Measurements from ENCODE around the gene STIP1.

STIP1 gene

GRCh38 chr11:64223001-64223651 lies 37.2 kb downstream of the STIP1 start:
- no peak for DNase-seq (ENCODE audit: low spot score)

GRCh38 chr11:64224151-64224890 lies 38.4 kb downstream of the STIP1 start:
- no peak for DNase-seq (ENCODE audit: low spot score)

GRCh38 chr11:64224891-64225607 lies 39.1 kb downstream of the STIP1 start:
- no peak for DNase-seq (ENCODE audit: low spot score)

- DNase-seq (ENCODE audit: low spot score): peak; percentile 92
These were observed 39.9 kb downstream of the STIP1 start, which contains the start of the genes NUDT22 and TRPT1 for GRCh38 chr11:64225608-64226506. Gene NUDT22 (plus strand): TSS chr11:64226274. CDS start chr11:64226653, 379 bp downstream. Gene TRPT1 (minus strand): TSS chr11:64226186. CDS start chr11:64225860, 326 bp downstream.

- DNase-seq (ENCODE audit: low spot score): no peak
These were observed 40.6 kb downstream of the STIP1 start for GRCh38 chr11:64226507-64227051.

- no peak for DNase-seq (ENCODE audit: low spot score)
These were observed 41.5 kb downstream of the STIP1 start for GRCh38 chr11:64227405-64227956.

- DNase-seq (ENCODE audit: low spot score): no peak
These were observed 43.2 kb downstream of the STIP1 start for GRCh38 chr11:64229090-64229743.

- DNase-seq (ENCODE audit: low spot score): no peak
These were observed 43.8 kb downstream of the STIP1 start for GRCh38 chr11:64229744-64230170.

GRCh38 chr11:64230171-64230984 lies 44.4 kb downstream of the STIP1 start, which contains the start of gene DNAJC4:
Gene DNAJC4 (plus strand): TSS chr11:64230548. CDS start chr11:64230855, 307 bp downstream.
- peak; percentile 68 for DNase-seq (ENCODE audit: low spot score)

GRCh38 chr11:64230985-64231365 lies 45.0 kb downstream of the STIP1 start:
- DNase-seq (ENCODE audit: low spot score): no peak

GRCh38 chr11:64231546-64231945 lies 45.6 kb downstream of the STIP1 start:
- no peak for DNase-seq (ENCODE audit: low spot score)

GRCh38 chr11:64232182-64232966 lies 46.4 kb downstream of the STIP1 start:
- no peak for DNase-seq (ENCODE audit: low spot score)

- no peak for DNase-seq (ENCODE audit: low spot score)
These were observed 47.0 kb downstream of the STIP1 start for GRCh38 chr11:64232967-64233315.

- peak; percentile 65 for DNase-seq (ENCODE audit: low spot score)
These were observed 48.1 kb downstream of the STIP1 start, which contains the start of gene VEGFB for GRCh38 chr11:64233913-64234586. Gene VEGFB (plus strand): TSS chr11:64234584. CDS start chr11:64234834, 250 bp downstream.

GRCh38 chr11:64234647-64235379 lies 48.8 kb downstream of the STIP1 start:
- no peak for DNase-seq (ENCODE audit: low spot score)

GRCh38 chr11:64235437-64236161 lies 49.6 kb downstream of the STIP1 start:
- no peak for DNase-seq (ENCODE audit: low spot score)

GRCh38 chr11:64237484-64237951 lies 51.5 kb downstream of the STIP1 start:
- no peak for DNase-seq (ENCODE audit: low spot score)

All from AG08395 (cell line).